HG03039 (cell line): ENCODE results near the gene GGA1.

Experiments
- ATAC-seq: cut with Tn5 transposase; IDR thresholded peaks from one replicate; pipeline ENCODE4 v1.9.1; 2021; ENCODE audit warnings: mild to moderate bottlenecking, moderate library complexity; ENCODE audit not compliant: unreplicated experiment

Gene GGA1

GRCh38 chr22:37669586-37669985 is 61.0 kb downstream of the GGA1 start:
- no peak for ATAC-seq

GRCh38 chr22:37672206-37672919 is 63.7 kb downstream of the GGA1 start:
- ATAC-seq, result no peak

GRCh38 chr22:37672920-37673455 is 64.4 kb downstream of the GGA1 start:
- ATAC-seq, result no peak

GRCh38 chr22:37674248-37674647 is 65.6 kb downstream of the GGA1 start:
- ATAC-seq, result no peak

GRCh38 chr22:37674951-37675929 is 66.6 kb downstream of the GGA1 start, which contains the start of gene LGALS1:
Gene LGALS1, plus strand, starts transcription at chr22:37675636. Its CDS starts 67 bp downstream, at chr22:37675703.
- ATAC-seq, result peak; percentile 38

- peak; percentile 5 for ATAC-seq
These were observed 67.5 kb downstream of the GGA1 start for GRCh38 chr22:37675930-37676735.

GRCh38 chr22:37676736-37677492 is 68.3 kb downstream of the GGA1 start:
- peak; percentile 43 for ATAC-seq

- ATAC-seq, result no peak
These were observed 68.9 kb downstream of the GGA1 start for GRCh38 chr22:37677493-37677974.

- ATAC-seq, result no peak
These were observed 69.7 kb downstream of the GGA1 start for GRCh38 chr22:37678372-37678771.

GRCh38 chr22:37679670-37680069 is 71.0 kb downstream of the GGA1 start:
- ATAC-seq, result no peak

- no peak for ATAC-seq
These were observed 71.7 kb downstream of the GGA1 start for GRCh38 chr22:37680191-37680851.

GRCh38 chr22:37681001-37681424 is 72.4 kb downstream of the GGA1 start:
- ATAC-seq, result no peak

GRCh38 chr22:37681556-37682049 is 73.0 kb downstream of the GGA1 start:
- ATAC-seq, result no peak
